ENCODE results near the gene GNG11. TPM values are rescaled to one million over a fixed set of nuclear protein-coding genes. Genes with fewer than 3 reads are reported as not detected.

GNG11 gene
- total RNA-seq, 1 donor from 2014 or later = 0.86 TPM

GRCh38 chr7:93958651-93959050 lies 37.1 kb downstream of the GNG11 start:
- Mint-ChIP-seq H3K27ac (no peak overlapping the region), H3K27me3 (ENCODE audit: insufficient read depth, low read depth) (no peaks in the 10 kb centered on the region), H3K36me3 (no peaks in the 10 kb centered on the region), H3K4me1 (peaks cover 17% of the 10 kb centered on the region), H3K4me3 (no peak overlapping the region), H3K9me3 (no peaks in the 10 kb centered on the region)
- Histone ChIP-seq H3K4me2 (no peak overlapping the region), H3K9ac (no peak overlapping the region), H3K79me2 (ENCODE audit: low read depth) (no peaks in the 10 kb centered on the region), H3K4me1 (no peaks in the 10 kb centered on the region), H3K4me3 (no peak overlapping the region), H3F3A (ENCODE audit: low read depth) (no peaks in the 10 kb centered on the region), H3K27me3 (no peaks in the 10 kb centered on the region), H3K36me3 (no peaks in the 10 kb centered on the region), H2AFZ (replicated peaks) (no peak overlapping the region), H3K27ac (no peak overlapping the region), H3K9me3 (ENCODE audit: low read depth) (no peaks in the 10 kb centered on the region), H4K20me1 (ENCODE audit: low read depth) (no peaks in the 10 kb centered on the region)
- no peak for DNase-seq (ENCODE audit: low spot score)
- TF ChIP-seq EZH2phosphoT487 (IDR thresholded peaks at IDR 0.05) (no peak), EZH2 (IDR thresholded peaks at IDR 0.05) (no peak), CTCF (IDR thresholded peaks at IDR 0.05) (no peak)

- no peaks in the 10 kb centered on the region for H3F3A ChIP-seq (ENCODE audit: low read depth)
- Mint-ChIP-seq H3K27me3 (ENCODE audit: insufficient read depth, low read depth) (peaks cover 2% of the 10 kb centered on the region), H3K4me3 (no peak overlapping the region), H3K36me3 (no peaks in the 10 kb centered on the region), H3K9me3 (no peaks in the 10 kb centered on the region), H3K4me1 (peaks cover 17% of the 10 kb centered on the region), H3K27ac (no peak overlapping the region)
- no peaks in the 10 kb centered on the region for H3K4me1 ChIP-seq
- H3K79me2 ChIP-seq (ENCODE audit: low read depth) = no peaks in the 10 kb centered on the region
- H3K36me3 ChIP-seq = no peaks in the 10 kb centered on the region
- TF ChIP-seq EZH2 (IDR thresholded peaks at IDR 0.05) (no peak), EZH2phosphoT487 (IDR thresholded peaks at IDR 0.05) (no peak), CTCF (IDR thresholded peaks at IDR 0.05) (no peak)
- no peak overlapping the region for H2AFZ ChIP-seq (replicated peaks)
- DNase-seq (ENCODE audit: low spot score) = no peak
- no peaks in the 10 kb centered on the region for H4K20me1 ChIP-seq (ENCODE audit: low read depth)
- H3K4me3 ChIP-seq = no peak overlapping the region
- no peak overlapping the region for H3K27ac ChIP-seq
- no peaks in the 10 kb centered on the region for H3K27me3 ChIP-seq
- no peak overlapping the region for H3K4me2 ChIP-seq
- H3K9me3 ChIP-seq (ENCODE audit: low read depth) = no peaks in the 10 kb centered on the region
- no peak overlapping the region for H3K9ac ChIP-seq
Measured at GRCh38 chr7:93960986-93961385, 39.5 kb downstream of the GNG11 start.

GRCh38 chr7:93964262-93964661 lies 42.7 kb downstream of the GNG11 start:
- no peaks in the 10 kb centered on the region for H3K36me3 Mint-ChIP-seq
- TF ChIP-seq EZH2 (IDR thresholded peaks at IDR 0.05) = no peak
- no peak for TF ChIP-seq EZH2phosphoT487 (IDR thresholded peaks at IDR 0.05)
- no peak for TF ChIP-seq CTCF (IDR thresholded peaks at IDR 0.05)
- H3K27me3 Mint-ChIP-seq (ENCODE audit: insufficient read depth, low read depth) = peaks cover 2% of the 10 kb centered on the region
- Histone ChIP-seq H3K9ac (no peak overlapping the region), H3K9me3 (ENCODE audit: low read depth) (no peaks in the 10 kb centered on the region), H3K4me2 (no peak overlapping the region), H3K36me3 (no peaks in the 10 kb centered on the region), H2AFZ (replicated peaks) (no peak overlapping the region), H3K4me3 (no peak overlapping the region), H3K4me1 (no peaks in the 10 kb centered on the region), H3K27ac (no peak overlapping the region), H4K20me1 (ENCODE audit: low read depth) (no peaks in the 10 kb centered on the region), H3K27me3 (no peaks in the 10 kb centered on the region), H3F3A (ENCODE audit: low read depth) (no peaks in the 10 kb centered on the region), H3K79me2 (ENCODE audit: low read depth) (no peaks in the 10 kb centered on the region)
- no peak for DNase-seq (ENCODE audit: low spot score)
- no peaks in the 10 kb centered on the region for H3K9me3 Mint-ChIP-seq
- H3K27ac Mint-ChIP-seq = no peak overlapping the region
- peaks cover 11% of the 10 kb centered on the region for H3K4me1 Mint-ChIP-seq
- no peak overlapping the region for H3K4me3 Mint-ChIP-seq

All from neural progenitor cell (in vitro differentiated cells).